ENCODE data around the gene SCRN2.
A peak's percentile ranks its signal among the peaks of the same experiment; 100 is the strongest.

The SCRN2 gene

GRCh38 chr17:47807421-47807820 lies 33.7 kb downstream of the SCRN2 start:
- DNase-seq: no peak

GRCh38 chr17:47806913-47807255 lies 34.2 kb downstream of the SCRN2 start:
- DNase-seq: peak in 20 of 58 donors; percentile 3 to 64 (median 14)

GRCh38 chr17:47806026-47806912 lies 34.8 kb downstream of the SCRN2 start:
- DNase-seq: no peak

GRCh38 chr17:47804461-47804860 lies 36.6 kb downstream of the SCRN2 start:
- DNase-seq: no peak

GRCh38 chr17:47803751-47804150 lies 37.3 kb downstream of the SCRN2 start:
- DNase-seq: no peak

- no peak for DNase-seq
Observed at GRCh38 chr17:47803201-47803600, 37.9 kb downstream of the SCRN2 start.

GRCh38 chr17:47802341-47803022 lies 38.6 kb downstream of the SCRN2 start:
- DNase-seq: peak in 20 of 58 donors; percentile 3 to 49 (median 16)

- no peak for DNase-seq
Observed at GRCh38 chr17:47801906-47802305, 39.2 kb downstream of the SCRN2 start.

- no peak for DNase-seq
Observed at GRCh38 chr17:47801176-47801765, 39.8 kb downstream of the SCRN2 start.

- no peak for DNase-seq
Observed at GRCh38 chr17:47800686-47801085, 40.4 kb downstream of the SCRN2 start.

GRCh38 chr17:47797797-47798196 lies 43.3 kb downstream of the SCRN2 start:
- no peak for DNase-seq

- no peak for DNase-seq
Observed at GRCh38 chr17:47792979-47793378, 48.1 kb downstream of the SCRN2 start.

GRCh38 chr17:47792457-47792856 lies 48.6 kb downstream of the SCRN2 start:
- no peak for DNase-seq

- no peak for DNase-seq
Observed at GRCh38 chr17:47791025-47791424, 50.0 kb downstream of the SCRN2 start.

GRCh38 chr17:47789611-47790561 lies 51.2 kb downstream of the SCRN2 start:
- DNase-seq: peak in 33 of 58 donors; percentile 4 to 60 (median 18)

Measured in anterior cingulate cortex (tissue), 58 donors.